ENCODE results near the gene COG3.

DNA sequence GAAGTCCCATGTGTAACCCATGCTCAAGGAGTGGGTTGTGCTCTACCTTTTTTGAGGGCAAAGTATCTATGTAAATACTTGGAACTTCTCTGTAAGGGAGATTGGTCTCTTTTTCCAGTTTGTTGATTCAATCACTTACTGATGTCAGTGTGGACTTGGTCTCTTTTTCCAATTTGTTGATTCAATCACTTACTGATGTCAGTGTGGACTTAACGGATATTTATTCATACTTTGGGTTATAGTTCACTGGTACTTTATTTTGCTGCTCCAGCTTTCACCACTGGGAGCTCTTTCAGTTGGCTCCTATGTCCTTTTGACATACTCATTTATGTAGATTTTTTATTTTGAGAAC, 36.4 kb downstream of the COG3 start:
- TF ChIP-seq CTCF (IDR thresholded peaks at IDR 0.05): no peak
- no peak for TF ChIP-seq POLR2A (IDR thresholded peaks at IDR 0.05)
